Cerebellar nuclear complex (tissue), 1 donor: ENCODE data around the gene GREM2.

Source experiments
- DNase-seq, 2 experiments: peaks; one replicate each; lab custom pipeline; 2025; lab: John Stamatoyannopoulos, UW

The GREM2 gene

DNA sequence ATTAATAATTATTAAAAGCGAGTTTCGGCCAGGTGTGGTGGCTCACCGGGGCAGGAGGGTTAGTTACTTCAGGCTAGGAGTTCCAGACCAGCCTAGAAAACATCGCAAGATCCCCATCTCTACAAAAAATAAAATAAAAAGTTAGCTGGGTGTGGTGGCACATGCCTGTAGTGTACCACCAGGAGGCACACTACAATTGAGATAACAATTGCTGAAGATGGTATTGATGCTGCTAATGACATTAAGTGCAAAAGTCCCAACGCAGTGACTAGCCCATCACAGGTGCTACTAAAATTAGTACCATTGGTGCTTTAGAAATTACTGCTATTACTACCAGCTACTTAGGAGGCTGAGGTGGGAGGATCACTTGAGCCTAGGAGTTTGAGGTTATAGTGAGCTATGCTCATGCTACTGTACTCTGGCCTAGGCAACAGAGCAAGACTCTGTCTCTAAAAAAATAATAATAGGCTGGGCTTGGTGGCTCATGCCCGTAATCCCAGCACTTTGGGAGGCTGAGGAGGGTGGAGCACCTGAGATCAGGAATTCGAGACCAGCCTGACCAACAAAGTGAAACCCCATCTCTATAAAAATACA is 156.6 kb downstream of the GREM2 start:
- no peak for DNase-seq

DNA sequence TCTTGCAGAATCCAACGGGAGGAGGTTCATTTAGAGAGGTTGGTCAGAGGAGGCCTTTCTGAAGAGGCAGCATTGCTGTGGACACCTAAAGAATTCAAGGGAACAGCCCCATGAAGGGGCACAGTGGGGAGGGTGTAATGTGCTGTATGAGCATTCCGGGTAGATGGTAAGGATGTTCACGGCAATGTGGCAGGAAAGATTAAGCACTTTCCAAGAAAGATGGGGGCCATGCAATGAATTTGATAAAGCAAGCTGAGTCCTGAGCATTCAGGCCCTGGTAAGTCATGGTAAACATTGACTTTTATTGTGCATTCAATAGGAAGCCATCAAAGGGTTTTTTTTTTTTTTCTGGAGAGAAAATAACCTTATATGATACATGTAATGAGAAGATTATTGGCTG is 166.6 kb downstream of the GREM2 start:
- no peak for DNase-seq

DNA sequence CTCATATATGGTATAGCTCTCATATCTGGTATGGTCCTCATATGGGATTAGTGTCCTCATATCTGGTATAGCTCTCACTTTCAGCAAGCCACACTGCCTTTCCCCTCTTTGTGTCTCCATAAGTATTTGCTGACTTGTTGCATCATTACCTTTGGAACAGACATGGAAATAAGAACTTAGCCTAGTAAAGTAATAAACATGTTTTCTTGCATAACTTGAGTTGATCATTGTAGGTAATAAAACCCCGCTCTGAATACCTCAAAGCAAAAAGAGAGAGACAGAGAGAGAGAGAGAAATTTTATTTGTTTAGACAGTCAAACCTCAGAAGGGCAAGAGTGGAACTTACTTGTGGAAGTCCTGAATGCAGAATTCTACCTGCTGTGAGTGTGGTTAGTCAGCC is 170.3 kb downstream of the GREM2 start:
- no peak for DNase-seq
